Gastrocnemius medialis (tissue), 4 donors: ENCODE measurements around the gene TAOK1.

ENCODE experiments used
- POLR2A ChIP-seq, 2 donors: fragments of 450-650 bp; IDR thresholded peaks; one replicate each; pipeline ENCODE4 v1.6.1; 2017; ENCODE audit warnings: antibody characterized with exemption in 2 of 2, mild to moderate bottlenecking in 2 of 2, moderate library complexity in 2 of 2
- TF ChIP-seq, protein P1 (sequence below), 5 experiments: fragments of 450-650 bp in 3 of 5; fragments of 200-600 bp in 2 of 5; sonication (generic) in 2 of 5; IDR thresholded peaks in 4 of 5; conservative IDR thresholded peaks in 1 of 5; 1 replicate in 4 of 5; 2 replicates in 1 of 5; pipeline ENCODE4 v1.5.1; 2016 to 2019; ENCODE audit warnings: antibody characterized with exemption in 5 of 5, mild to moderate bottlenecking in 3 of 5, moderate library complexity in 3 of 5

- TF ChIP-seq, protein P1, sequence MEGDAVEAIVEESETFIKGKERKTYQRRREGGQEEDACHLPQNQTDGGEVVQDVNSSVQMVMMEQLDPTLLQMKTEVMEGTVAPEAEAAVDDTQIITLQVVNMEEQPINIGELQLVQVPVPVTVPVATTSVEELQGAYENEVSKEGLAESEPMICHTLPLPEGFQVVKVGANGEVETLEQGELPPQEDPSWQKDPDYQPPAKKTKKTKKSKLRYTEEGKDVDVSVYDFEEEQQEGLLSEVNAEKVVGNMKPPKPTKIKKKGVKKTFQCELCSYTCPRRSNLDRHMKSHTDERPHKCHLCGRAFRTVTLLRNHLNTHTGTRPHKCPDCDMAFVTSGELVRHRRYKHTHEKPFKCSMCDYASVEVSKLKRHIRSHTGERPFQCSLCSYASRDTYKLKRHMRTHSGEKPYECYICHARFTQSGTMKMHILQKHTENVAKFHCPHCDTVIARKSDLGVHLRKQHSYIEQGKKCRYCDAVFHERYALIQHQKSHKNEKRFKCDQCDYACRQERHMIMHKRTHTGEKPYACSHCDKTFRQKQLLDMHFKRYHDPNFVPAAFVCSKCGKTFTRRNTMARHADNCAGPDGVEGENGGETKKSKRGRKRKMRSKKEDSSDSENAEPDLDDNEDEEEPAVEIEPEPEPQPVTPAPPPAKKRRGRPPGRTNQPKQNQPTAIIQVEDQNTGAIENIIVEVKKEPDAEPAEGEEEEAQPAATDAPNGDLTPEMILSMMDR (IDR thresholded peaks at IDR 0.05 in 4 of 5, conservative IDR thresholded peaks at IDR 0.05 in 1 of 5) = no peak
- no peak for TF ChIP-seq POLR2A (IDR thresholded peaks at IDR 0.05)
These were observed 205.2 kb downstream of the TAOK1 start for GRCh38 chr17:29595107-29595942.
